G401 (cell line): Measurements from ENCODE around the gene MARK4. TPM values are rescaled to one million over a fixed set of nuclear protein-coding genes. Genes with fewer than 3 reads are reported as not detected.
"Not testable (repeated sequence)": the region's sequence is repeated elsewhere in the genome, so short reads cannot be mapped to it uniquely, and the experiment has no call there.

Source experiments
- DNase-seq: peaks from one replicate; pipeline ENCODE4 v3.0.0-alpha.2; 2015; ENCODE audit warnings: low spot score
- in situ Hi-C: cut with HindIII; loops from 2 replicates; pipeline ENCODE4 v1.10.0; 2016; ENCODE audit warnings: low sequenced_read_pairs, mixed read lengths
- total RNA-seq: library from RNA; depleted of rRNA; stranded (reverse); fragments of >200 nt; shearing (Covaris generic); gene quantifications from 2 replicates; pipeline ENCODE4 v1.2.3, GENCODE V29; 2014; rRNA removed

The MARK4 gene
- total RNA-seq: 19.2 and 23.6 TPM in 2 replicates

DNA sequence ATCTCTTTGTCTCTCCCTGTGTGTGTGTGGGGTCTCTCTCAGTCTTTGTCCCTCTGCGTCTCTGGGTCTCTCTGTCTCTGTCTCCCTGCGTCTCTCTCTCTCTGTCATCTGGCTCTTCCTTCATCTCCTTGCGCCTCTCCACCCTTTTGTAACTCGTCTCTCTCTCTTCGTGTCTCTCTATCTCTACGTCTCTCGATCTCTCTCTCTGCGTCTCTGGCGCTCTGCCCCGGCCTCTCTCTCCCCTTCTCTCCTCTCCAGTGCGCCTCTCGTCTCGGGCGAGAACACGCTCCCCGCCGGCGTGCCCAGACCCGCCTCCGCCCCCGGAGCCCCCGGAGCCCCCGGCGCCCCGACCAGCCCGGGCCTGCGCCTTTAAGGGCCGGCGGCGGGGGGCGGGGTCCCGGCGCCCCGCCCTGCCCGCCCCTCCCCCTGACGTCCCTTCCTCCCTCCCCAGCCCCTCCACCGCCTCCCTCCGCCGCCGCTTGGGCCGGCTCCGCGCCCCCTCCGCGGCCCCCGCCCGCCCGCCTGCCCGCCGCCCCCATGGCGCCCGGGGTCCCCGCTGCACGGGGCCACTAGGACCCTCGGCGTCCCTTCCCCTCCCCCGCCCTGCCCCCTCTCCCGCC lies at the start of gene MARK4:
Gene MARK4, plus strand, starts transcription at position 440 of the 620 bp plus-strand sequence. CDS start 318 bp downstream, outside the sequence.
- in situ Hi-C loops: no loop called here
- DNase-seq: peak; percentile 57

DNA sequence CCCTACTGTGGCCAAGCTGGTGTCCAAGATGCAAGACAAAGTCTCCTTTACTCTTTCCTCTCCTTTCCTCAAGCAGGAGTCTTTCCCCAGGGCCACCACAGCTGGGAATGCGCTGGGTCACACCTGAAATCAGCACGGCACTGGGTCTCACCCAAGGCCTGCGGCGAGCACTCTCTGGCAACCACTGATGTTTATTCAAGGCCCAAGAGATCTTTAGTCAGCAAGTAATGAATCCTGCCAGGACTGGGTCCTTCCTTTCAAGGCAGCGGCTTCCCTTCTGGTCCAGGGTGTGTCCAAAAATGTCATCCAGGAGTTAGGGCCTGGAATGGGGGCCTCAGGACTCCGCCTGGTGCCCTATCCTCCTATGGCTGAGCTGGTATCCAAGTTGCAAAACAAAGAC lies 48.4 kb upstream of the MARK4 start:
- in situ Hi-C loops: no loop called here
- no peak for DNase-seq

DNA sequence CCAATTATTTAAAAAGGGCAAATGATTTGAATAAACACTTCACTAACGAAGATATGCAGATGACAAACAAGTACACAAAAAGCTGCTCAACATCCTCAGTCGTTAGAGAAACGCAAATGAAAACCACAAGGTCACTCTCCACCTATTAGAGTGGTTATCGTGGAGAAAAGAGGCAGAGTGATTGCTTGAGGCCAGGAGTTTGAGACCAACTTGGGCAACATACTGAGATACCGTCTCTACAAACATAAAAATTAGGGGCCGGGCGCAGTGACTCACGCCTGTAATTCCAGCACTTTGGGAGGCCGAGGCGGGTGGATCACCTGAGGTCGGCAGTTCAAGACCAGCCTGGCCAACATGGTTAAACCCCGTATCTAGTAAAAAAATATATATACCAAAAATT lies 45.3 kb upstream of the MARK4 start:
- no peak for DNase-seq
- in situ Hi-C loops: no loop called here

DNA sequence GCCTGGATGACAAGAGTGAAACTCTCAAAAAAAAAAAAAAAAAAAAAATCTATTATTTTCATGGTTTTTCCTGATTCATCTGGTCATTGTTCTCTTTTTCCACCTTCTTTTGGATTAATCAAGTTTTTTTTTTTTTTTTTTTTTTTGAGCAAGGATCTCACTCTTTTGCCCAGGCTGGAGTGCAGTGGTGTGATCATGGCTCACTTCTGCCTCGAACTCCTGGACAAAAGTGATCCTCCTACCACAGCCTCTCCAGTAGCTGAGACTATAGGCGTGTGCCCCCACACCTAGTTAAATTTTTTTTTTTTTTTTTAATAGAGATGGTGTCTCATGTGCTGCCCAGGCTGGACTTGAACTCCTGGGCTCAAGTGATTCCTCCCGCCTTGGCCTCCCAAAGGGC lies 44.7 kb upstream of the MARK4 start:
- in situ Hi-C loops: no loop called here
- DNase-seq: no peak

DNA sequence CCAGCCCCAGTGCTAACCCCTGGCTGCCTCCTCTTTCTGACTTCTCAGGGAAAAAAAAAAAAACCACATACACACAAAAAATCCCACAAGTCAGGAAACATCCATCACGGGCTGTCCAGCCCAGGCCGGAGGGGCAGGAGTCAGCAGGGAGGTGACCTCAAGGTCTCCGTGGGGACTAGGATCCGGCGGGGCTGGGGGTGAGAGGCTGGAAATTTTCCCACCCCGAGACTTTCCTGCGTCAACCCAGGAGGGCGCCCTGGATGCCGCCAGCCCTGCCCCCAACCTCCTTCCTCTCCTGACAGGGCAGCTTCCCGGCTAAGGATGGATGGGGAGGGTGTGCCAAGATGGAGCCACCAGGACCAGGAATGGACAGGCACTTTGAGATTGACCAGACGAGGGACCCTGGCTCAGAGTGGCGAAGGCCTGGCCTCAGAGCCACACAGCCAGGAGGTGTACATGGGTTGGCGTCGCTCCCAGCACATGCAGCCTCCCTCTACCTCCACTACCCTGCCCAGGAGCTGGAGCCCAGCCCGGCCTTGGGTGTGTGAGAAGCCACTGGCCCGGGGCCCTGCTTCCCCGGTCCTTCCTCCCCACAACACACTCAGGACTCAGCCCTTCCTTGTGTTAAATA lies 39.2 kb upstream of the MARK4 start:
- in situ Hi-C loops: no loop called here
- DNase-seq: no peak

DNA sequence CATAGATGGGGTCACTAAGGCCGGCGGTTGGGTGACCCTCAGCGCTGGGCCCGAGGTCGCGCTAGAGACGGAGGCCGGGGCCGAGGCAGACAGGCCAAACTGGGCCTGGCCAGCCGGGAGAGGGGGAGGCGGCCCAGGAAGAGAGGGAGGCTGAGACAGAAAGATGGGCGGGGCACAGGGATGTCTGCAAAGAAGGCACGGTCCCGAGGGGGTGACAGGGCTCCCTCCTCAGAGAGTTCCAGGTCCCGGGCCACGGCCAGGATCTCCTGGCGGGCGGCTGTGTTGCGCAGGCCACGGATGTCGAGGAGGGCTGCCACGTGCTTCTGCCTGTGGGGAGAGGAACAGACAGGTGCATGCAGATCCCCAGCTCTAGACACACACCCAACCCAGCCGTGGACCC lies 38.0 kb upstream of the MARK4 start:
- no peak for DNase-seq
- in situ Hi-C loops: no loop called here

DNA sequence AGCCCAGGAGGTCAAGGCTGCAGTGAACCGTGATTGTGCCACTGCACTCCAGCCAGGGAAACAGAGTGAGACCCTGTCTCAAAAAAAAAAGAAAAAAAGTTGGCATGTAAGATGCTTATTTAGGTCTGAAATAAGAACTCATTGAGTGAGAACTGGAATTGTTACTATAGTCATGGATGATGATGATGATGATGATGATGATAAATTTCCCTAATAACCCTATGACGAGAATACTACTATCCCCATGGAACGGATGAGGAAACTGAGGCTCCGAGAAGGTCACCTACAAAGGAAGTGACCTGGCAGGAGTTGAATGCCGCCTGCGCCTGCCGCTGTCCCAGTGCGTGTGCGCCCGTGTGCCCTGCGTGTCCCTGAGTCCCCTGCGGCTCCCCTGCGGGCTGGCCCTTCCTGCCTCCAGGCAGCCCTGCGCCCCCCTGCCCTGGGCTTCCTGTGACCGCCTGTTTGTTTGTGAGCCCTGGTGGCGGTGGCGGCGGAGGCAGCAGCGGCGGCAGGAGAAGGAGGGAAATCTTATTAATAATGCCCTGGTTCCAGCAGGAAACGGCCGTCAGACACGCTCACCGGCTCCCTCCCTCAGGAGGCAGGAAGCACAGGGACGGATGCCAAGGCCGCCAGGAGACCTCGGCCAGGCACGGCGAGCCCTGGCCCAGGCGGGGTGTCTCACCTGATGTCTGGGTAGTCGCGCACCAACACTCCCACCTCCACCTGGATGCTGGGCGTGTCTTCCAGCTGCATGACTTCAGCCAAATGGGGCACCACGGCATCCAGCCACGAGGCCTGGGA lies 35.5 kb upstream of the MARK4 start:
- in situ Hi-C loops: no loop called here
- no peak for DNase-seq

DNA sequence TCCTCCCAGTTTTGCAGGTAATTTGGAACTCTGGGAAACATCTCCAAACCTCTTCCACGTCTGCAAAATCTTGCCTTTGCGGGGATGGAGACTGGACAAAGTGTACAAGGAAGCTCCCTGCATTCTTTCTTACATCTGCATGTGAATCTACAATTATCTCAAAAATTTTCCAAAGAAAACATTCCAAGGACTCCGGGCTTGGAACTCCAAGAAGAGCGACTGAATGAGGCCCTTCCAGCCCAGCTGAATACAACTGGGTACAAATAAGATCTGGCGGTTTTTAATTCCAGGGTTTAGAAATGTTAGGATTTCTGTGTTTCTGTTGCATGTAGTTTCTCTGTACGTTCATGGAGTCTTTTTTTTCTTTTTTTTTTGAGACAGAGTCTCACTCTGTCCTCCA lies 34.4 kb upstream of the MARK4 start:
- DNase-seq: no peak

DNA sequence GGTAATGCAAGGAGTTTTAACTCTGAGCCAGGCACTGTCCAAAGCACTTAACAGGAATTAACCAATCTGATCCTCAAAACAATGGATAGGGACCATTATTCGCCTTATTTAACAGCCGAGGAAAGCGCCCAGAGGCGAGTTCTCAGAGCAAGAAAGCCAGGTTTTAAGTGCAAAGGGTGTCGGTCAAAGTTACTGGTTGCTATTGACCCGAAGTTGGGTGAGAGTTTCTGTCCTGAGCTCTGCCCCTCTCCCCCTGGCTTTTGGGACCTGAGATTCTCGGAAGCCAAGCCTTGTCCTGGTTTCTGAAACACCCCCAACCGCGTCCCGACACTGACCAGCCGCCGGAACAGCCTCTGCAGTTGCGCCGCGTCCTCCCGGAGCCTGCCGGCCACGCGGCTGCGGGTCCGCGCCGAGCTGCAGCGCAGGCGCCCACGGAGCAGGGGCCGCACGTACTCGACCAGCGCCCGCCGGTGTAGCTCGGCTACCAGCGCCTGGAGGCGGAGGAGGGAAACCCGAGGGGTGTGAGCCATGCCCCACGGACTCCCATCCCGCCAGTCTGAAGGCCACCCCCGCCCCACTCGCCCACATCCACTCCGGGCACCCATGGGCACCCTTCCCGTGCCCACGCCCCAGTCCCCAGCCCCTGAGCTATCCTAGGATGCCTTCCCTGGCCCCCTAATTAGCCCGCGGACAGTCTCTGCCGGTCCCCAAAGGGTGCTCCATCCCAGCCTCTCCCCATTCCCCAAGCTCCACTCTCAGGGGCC lies 33.7 kb upstream of the MARK4 start:
- in situ Hi-C loops: no loop called here
- no peak for DNase-seq

More for the DNA sequence above, 34.4 kb upstream of the MARK4 start:
- in situ Hi-C loops: no loop called here

DNA sequence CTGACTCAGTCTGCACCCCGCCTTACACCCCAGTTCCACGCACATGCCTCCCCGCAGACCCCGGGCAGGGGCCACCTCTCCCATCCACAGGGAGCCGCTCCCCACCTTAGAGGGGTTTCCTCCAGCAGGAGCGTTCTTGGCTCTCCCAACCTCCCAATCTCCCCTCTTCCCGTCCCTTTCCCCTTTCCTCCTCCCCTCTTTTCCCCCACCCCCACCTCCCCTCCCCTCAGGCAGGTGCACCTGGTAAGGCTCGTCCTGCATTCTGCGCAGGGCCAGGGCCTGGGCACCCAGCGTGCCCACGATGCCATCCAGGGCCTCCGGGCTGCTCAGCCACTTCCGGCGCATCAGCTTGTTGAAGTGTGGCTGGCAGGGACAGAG lies 33.1 kb upstream of the MARK4 start:
- in situ Hi-C loops: no loop called here
- no peak for DNase-seq

DNA sequence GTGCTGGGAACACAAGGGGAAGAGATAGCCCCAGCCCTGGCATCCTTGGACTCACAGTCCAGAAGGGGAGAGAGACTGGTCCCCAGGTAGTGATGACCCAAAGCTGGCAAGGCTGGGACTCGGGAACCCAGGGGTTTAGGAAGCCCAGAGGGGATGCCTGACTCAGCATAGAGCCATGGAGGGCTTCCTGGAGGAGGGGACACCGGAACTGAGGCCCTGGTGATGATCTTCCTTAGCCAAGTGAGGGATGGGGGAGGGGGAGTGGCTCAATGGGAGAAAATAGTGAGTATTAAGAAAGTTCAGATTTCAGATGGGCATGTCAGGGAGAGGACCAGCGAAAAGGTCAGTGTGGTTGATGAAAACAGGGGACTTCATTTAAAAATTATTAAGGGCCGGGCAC lies 32.6 kb upstream of the MARK4 start:
- in situ Hi-C loops: no loop called here
- DNase-seq: no peak

DNA sequence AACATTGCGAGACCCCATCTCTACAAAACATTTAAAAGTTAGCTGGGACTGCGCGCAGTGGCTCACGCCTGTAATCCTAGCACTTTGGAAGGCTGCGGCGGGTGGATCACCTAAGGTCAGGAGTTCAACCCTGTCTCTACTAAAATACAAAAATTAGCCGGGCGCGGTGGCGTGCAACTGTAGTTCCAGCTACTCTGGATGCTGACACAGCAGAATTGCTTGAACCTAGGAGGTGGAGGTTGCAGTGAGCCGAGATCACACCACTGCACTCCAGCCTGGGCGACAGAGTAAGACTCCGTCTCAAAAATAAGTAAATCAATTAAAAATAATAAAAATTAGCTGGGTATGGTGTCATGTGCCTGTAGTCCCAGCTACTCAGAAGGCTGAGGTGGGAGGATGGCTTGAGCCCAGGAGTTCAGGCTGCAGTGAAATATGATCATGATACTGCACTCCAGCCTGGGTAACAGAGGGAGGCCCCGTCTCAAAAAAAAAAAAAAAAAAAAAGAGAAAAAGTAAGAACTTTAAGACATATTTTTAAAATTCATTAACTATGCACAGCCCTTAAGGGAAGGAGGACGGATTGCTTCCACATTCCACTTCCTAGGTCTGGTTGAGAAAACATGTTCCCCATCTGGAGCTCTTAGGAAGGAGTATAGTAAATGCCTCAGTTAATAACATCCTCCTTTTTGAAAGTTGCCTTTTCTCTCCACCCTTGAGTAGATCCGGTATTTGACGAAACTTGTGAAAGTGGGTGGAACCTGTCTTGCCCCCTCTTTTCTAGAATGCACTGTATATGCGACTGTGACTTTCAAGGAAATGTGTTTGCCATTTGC lies 31.9 kb upstream of the MARK4 start:
- in situ Hi-C loops: no loop called here
- no peak for DNase-seq

DNA sequence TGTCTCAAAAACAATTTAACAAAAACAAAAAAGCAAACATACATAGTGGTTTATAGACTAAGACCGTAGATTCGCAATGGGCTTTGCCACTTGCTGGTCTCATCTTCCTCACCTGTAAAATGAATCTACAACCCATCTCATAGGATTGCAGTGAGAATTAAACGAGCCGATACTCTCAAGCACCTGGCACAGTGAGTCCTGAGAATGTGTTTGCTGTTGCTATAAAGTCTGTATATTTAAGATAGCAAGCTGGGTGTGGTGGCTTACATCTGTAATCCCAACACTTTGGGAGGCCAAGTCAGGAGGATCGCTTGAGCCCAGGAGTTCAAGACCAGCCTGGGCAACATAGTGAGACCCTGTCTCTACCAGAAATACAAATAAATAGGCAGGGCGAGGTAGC lies 28.3 kb upstream of the MARK4 start:
- in situ Hi-C loops: no loop called here
- DNase-seq: no peak

DNA sequence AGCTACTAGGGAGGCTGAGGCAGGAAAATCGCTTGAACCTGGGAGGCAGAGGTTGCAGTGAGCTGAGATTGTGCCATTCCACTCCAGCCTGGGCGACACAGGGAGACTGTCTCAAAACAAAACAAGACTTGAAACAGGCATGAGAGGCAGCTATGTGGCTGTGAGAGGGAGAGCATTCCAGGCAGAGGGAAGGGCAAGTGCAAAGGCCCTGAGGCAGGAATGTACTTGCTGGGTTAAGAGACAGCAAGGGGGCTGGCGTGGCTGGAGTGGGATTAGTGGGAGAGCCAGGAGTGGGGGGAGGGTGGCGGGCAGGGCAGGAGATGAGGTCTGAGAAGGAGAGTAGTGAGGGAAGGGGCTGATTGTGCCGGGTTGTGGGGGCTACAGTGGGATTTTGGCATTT lies 27.2 kb upstream of the MARK4 start:
- DNase-seq: no peak
- in situ Hi-C loops: no loop called here

DNA sequence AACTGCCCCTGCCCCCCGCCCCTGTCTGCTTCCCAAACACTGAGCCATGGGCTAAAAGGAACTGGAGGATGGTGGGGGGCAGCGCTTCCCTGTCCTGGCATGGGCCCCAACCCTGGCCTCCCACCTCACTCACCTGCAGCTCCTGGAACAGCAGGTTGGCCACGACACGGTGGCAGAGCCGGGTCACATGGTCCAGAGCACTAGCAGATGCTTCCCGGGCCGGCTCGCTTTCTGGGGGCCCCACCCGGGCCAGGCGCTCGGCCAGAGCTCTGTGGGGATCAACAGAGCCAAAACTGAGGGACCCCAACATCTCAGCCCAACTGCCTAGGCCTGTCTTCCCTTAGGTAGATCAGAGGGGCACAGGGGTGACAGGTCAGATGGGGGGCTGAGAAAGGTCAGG lies 26.4 kb upstream of the MARK4 start:
- in situ Hi-C loops: no loop called here
- no peak for DNase-seq

DNA sequence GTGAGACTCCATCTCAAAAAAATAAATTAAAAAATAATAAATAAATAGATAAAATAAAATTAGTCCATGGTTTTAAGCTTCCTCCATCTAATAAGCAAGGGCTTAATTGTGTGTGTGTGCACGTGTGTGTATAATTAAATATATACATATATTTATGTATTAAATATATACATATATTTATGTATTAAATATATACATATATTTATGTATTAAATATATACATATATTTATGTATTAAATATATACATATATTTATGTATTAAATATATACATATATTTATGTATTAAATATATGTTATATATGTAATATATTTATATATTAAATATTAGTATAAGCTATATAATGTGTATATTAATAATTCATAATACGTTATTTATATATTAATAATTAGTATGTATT lies 22.0 kb upstream of the MARK4 start:
- DNase-seq, in situ Hi-C loops: not testable (repeated sequence)

DNA sequence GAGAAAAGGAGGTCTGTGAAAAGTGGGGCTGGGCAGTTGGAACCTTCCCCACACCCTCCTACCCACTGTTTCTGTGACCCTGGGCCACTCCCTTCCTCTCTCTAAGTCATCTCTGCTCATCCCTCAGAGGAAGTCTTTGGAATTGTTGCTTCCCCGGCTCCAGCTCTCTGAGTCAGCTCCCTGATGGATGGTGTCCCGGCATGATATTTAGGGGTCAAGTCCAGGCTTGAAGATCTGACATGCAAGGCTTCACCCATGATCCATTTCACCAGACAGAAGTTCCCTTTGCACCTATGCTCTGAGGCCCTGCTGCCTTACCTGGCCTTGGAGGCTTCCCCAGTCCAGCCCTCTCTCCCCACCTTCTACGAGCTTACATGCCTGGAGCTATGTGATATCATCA lies 19.2 kb upstream of the MARK4 start:
- in situ Hi-C loops: loop anchor here (5.0 kb wide), 1 partner anchor 75 kb away; no protein-coding TSS in a partner anchor
- no peak for DNase-seq

DNA sequence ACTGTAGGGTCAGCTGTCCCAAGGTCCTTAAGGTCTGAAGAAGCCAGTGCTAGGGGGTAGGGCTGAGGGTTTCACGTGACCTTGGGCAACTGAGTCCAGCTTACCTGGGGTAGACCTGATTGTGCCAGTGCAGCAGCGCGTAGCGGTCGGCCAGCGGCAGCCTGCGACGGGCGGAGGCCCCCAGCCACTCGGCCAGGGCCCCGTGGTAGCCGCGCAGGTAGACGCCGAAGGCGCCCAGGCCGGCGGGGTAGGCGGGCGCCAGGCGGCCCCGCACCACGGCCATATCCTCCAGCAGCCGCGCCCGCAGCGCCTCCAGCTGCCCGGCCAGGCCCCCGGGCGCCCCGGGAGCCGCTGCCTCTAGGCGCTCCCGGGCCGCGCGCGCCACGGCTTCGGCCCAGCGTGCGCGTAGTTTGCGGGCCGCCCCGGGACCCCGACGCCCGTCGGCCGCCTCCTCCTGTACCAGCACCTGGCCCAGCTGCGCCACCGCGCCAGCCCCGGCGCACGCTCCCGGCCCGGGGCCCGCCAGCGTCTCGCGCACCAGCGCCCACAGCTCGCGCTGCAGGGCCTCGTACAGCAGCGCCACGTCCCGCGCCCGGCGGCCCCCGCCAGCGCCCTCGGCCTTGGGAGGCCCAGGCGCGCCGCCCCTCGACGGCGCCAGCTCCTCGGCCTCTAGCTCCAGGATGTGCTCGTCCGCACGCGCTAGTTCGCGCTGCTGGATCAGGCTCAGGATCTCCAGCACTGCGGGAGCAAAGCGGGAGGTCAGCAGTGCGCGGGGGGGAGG lies 16.8 kb upstream of the MARK4 start:
- no peak for DNase-seq
- in situ Hi-C loops: loop anchor here (5.0 kb wide), 1 partner anchor 73 kb away; no protein-coding TSS in a partner anchor
